GM21723 (cell line): ENCODE results near the gene EIF5.

Source experiments
- ATAC-seq: cut with Tn5 transposase; IDR thresholded peaks from one replicate; pipeline ENCODE4 v1.9.1; 2021; ENCODE audit warnings: mild to moderate bottlenecking, moderate library complexity; ENCODE audit not compliant: unreplicated experiment

Gene EIF5

DNA sequence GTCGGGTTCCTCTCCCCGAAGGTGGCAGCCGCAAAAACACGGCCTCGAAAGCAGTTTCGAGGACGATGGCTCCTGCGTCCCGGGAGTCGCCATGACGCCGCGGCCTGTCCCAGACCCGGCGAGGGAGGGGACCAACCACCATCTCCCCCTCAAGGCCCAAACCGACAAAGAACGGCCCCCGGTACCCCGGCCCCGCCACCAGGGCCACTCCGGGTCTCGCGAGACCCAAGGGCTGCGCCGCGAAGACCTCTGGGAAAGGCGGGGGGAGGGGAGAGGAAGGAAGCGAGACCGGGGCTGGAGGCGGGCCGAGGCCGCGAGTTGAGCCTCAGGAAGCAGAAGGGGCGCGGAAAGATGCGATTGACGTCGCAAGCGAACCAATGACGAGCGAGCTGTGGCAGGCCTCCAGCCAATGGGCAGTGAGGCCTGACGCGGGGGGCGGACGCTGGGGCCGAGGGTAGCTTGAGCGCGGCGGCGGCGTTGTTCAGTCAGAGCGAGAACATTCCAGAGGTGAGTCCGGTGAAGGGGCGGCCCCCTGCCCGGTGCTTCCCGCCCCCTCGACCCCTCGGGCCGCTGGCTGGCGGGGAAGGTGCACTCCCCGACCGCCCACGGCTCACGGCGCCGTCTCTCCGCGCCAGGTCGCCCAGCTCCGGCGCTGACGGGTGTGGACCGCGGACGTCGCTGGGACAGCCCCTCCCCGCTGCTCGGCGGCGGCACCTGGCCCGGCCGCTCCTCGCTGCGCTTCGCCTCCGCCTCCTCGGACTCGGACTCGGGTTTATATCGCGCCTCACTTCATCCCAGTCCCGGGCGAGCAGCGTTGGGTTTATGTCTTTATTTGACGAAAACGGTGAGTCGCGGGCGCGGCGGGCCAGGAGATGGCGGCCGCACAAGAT is at the start of gene EIF5:
Gene EIF5 (plus strand): TSS at position 484 of the 890 bp plus-strand sequence. CDS start 1,624 bp downstream, outside the sequence.
- ATAC-seq = peak; percentile 86

GRCh38 chr14:103284574-103285467 is 49.2 kb upstream of the EIF5 start:
- ATAC-seq = no peak

GRCh38 chr14:103286460-103286859 is 47.6 kb upstream of the EIF5 start:
- ATAC-seq = no peak

GRCh38 chr14:103286968-103287850 is 46.8 kb upstream of the EIF5 start:
- no peak for ATAC-seq

DNA sequence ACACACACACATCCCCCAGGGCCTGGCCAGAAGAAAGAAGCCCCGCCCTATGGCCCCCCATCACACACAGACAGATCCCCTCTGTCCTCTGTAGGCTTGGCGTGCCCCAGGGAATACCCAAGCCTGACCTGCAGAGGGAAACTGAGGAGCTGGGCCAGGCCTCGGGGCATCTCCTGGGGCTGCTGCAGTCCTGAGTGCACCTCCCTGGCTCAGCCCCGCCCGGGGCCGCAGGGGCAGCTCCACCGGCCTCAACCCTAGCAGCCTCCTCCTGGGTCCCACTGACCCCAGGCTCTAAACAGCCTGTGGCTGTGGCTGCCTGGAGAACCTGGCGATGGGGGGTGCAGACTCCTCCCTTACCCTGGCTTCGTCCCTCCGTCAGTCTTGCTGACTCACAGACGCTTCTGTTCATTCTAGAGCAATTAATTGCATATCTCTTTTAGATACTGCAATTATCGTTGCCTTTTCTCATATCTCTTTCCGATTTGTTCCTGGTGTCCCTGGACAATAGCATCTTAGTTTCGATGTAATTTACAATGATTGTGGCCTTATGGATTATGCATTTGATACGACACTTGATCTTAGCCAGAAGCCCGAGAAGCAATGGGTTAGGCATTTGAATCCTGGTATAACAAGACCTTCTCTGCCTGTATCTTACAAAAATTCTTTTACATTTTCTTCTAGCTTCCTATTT is 45.8 kb upstream of the EIF5 start:
- ATAC-seq = no peak

- no peak for ATAC-seq
Observed at GRCh38 chr14:103290056-103290455, 44.0 kb upstream of the EIF5 start.

DNA sequence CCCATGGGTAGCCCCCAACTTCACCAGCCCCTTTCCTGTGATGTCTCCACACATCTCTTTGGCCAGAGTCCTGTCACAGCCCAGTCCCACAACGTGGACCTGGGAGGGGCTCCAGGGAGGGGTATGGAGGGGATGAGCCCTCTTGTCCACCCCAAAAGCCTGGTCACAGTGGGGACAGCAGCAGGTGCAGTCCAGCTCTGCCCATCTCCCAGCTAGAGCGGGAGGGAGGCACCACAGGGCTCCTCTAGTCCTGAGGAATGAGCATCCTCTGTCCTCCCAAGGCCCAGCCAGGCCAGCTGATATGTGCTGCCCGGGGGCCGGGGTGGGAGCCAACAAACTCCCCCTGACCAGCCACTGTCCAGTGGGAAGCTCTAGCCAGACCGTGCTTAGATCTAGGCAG is 43.5 kb upstream of the EIF5 start:
- ATAC-seq = no peak

GRCh38 chr14:103290961-103291360 is 43.1 kb upstream of the EIF5 start:
- ATAC-seq = no peak

GRCh38 chr14:103292426-103293374 is 41.3 kb upstream of the EIF5 start:
- peak; percentile 78 for ATAC-seq

DNA sequence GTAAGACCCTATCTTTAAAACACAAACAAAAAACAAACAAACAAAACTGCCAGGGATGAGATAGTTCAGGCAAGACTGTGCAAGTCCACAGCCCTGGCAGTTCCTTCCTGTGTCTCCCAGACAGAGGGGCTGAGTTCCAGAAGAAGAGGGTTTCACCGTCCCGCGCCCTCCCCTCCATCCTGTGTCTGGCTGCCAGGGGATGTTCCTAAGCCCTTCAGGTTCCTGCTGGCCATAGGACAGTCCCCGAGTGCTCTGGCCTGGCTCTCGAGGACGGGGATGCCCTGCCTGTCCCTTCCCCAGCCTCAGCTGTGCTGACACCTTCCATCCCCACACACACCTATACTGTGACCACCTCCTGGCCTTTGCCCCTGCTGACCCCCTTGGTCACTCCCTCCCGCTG is 40.6 kb upstream of the EIF5 start:
- ATAC-seq = no peak

DNA sequence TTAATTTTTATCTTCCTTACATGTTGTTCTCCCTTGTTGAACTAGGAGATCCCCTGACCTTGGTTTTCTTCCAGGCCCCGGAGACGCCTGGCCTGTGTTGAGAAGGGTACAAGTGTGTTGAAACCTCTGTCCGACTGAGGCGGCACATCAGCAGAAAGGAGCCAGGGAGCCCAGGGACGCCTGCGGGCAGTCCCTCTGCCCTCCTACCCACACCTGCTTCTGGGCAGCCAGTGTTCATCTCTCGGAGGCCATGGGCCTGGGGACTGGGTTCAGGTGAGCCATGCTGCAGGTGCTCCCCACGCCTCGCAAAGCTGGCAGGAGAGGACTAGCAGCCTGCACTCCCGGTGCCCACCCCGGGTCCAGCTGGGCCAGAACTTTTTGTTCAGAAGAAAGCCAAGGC is 39.9 kb upstream of the EIF5 start:
- no peak for ATAC-seq

DNA sequence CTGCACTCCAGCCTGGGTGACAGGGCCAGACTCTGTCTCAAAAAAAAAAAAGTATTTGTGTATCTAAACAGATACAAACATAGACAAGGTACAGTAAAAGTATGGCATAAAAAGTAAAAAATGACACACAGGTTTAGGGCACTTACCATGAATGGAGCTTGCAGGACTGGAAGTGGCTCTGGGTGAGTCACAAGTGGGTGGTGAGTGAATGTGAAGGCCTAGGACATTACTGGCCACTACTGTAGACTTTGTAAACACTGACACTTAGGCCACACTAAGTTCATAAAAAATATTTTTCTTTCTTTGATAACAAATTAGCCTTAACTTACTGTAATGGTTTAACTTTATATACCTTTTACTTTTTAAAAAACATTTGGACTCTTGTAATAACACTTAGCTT is 38.0 kb upstream of the EIF5 start:
- no peak for ATAC-seq

GRCh38 chr14:103296987-103297386 is 37.0 kb upstream of the EIF5 start:
- no peak for ATAC-seq

DNA sequence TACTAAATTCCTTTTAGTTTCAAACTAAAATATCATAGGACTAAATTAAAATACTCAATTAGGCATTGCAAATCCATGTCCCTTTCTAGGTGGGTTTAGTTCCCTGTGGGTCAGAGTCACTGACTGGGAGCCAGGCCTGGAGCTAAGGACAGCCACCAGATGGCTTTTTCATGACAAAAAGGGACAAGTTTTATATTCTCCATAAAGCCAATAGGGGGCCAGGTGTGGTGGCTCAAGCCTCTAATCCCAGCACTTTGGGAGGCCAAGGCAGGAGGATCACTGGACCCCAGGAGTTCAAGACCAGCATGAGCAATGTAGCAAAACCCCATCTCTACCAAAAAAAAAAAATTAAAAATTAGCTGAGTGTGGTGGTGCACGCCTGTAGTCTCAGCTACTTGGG is 35.4 kb upstream of the EIF5 start:
- no peak for ATAC-seq

- no peak for ATAC-seq
Observed at GRCh38 chr14:103301512-103302354, 32.3 kb upstream of the EIF5 start.

- no peak for ATAC-seq
Observed at GRCh38 chr14:103302966-103303365, 31.1 kb upstream of the EIF5 start.

GRCh38 chr14:103304706-103305105 is 29.3 kb upstream of the EIF5 start:
- ATAC-seq = no peak
